Colonic mucosa (tissue), 4 donors: ENCODE measurements around the gene UXT. TPM values are rescaled to one million over a fixed set of nuclear protein-coding genes. Genes with fewer than 3 reads are reported as not detected.
"Not testable (repeated sequence)": the region's sequence is repeated elsewhere in the genome, so short reads cannot be mapped to it uniquely, and the experiment has no call there.

Source experiments
- DNase-seq: peaks from one replicate; pipeline ENCODE4 v3.0.0-alpha.2; 2020
- H3K27ac ChIP-seq: fragments of 200-600 bp; one replicate; pipeline ENCODE4 v1.8.0; 2021
- H3K27me3 ChIP-seq: fragments of 200-600 bp; one replicate; pipeline ENCODE4 v1.8.0; 2021
- H3K36me3 ChIP-seq: fragments of 200-600 bp; one replicate; pipeline ENCODE4 v1.8.0; 2021
- H3K4me1 ChIP-seq: fragments of 200-600 bp; one replicate; pipeline ENCODE4 v1.8.0; 2021; ENCODE audit warnings: mild to moderate bottlenecking
- H3K4me3 ChIP-seq: fragments of 200-600 bp; one replicate; pipeline ENCODE4 v1.8.0; 2021
- H3K9ac ChIP-seq, 2 donors: one replicate each; pipeline ENCODE4 v1.7.0; 2013; ENCODE audit warnings: control low read depth in 2 of 2, low read depth in 2 of 2, low read length in 2 of 2
- H3K9me3 ChIP-seq: fragments of 200-600 bp; one replicate; pipeline ENCODE4 v1.8.0; 2021
- intact Hi-C: fragments of 100-400 bp; cut with DNase I; formaldehyde crosslinking; loops from one replicate; pipeline ENCODE4 v1.14.1; 2022
- total RNA-seq, 2 donors: library from RNA; stranded (reverse); fragmentation: NEBNext Ultra II Directional in 1 of 2; extraction: Animal tissue kit (Norgen Biotek cat#: 25700) in 1 of 2; gene quantifications; one replicate each; pipeline ENCODE4 v1.2.1, GENCODE V29; 2021
- TF ChIP-seq, protein P1 (sequence below): fragments of 200-600 bp; IDR thresholded peaks from one replicate; pipeline ENCODE4 v1.8.0; 2022; ENCODE audit warnings: antibody characterized with exemption, mild to moderate bottlenecking
- donor health status: healthy.
- donor health status: DM: no; HTN: no; CAD: no.
- donor health status: DM: no; HTN: no; CAD: no.

The UXT gene
- total RNA-seq, 2 donors from 2014 or later: 102 to 123 TPM

DNA sequence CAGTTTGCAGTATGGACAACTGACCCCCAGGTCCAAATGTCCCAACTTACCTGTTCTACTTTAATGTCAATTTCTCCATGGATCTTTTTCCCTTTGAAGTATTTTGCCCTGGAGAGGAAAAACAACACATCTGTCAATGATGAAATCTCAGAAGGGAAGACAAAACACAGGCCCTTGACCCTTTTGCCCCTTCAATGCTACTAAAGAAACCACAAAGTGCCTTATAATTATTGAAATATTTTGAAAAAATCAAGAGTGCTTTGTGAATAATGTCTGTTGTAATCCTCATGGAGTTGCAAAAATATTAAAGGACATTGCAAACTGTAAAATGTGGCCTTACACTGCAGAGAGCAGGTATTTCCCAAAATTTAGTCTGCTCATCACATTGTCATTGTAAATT, 51.9 kb downstream of the UXT start:
- Histone ChIP-seq H3K36me3 (no peaks in the 10 kb centered on the region), H3K9ac (no peak overlapping the region), H3K27me3 (no peaks in the 10 kb centered on the region), H3K4me3 (no peak overlapping the region), H3K27ac (no peak overlapping the region), H3K4me1 (no peaks in the 10 kb centered on the region), H3K9me3 (no peaks in the 10 kb centered on the region)
- intact Hi-C loops: no loop called here
- DNase-seq: no peak
- TF ChIP-seq, protein P1, sequence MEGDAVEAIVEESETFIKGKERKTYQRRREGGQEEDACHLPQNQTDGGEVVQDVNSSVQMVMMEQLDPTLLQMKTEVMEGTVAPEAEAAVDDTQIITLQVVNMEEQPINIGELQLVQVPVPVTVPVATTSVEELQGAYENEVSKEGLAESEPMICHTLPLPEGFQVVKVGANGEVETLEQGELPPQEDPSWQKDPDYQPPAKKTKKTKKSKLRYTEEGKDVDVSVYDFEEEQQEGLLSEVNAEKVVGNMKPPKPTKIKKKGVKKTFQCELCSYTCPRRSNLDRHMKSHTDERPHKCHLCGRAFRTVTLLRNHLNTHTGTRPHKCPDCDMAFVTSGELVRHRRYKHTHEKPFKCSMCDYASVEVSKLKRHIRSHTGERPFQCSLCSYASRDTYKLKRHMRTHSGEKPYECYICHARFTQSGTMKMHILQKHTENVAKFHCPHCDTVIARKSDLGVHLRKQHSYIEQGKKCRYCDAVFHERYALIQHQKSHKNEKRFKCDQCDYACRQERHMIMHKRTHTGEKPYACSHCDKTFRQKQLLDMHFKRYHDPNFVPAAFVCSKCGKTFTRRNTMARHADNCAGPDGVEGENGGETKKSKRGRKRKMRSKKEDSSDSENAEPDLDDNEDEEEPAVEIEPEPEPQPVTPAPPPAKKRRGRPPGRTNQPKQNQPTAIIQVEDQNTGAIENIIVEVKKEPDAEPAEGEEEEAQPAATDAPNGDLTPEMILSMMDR: no peak

DNA sequence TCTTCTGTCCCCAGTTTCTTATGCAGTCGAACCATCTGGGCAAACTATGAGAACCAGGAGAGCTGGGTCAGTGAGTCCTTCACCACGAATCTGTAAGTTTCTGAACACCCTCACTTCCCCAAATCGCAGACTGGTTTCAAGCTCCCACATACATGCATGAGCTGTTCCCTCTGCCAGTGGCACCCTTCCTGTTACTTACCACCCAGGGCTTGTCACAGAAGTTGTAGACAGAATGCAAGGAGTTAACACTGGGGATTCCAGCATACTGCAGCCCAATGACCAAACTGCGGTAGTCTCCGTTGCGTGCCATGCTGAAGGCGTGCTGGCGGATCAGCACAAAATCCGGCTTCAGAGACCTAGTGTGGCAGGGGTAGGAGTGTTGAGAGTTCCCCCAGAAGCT, 54.0 kb downstream of the UXT start:
- TF ChIP-seq, protein P1: no peak
- no peak overlapping the region for H3K27ac ChIP-seq
- no peaks in the 10 kb centered on the region for H3K9me3 ChIP-seq
- no peak overlapping the region for H3K4me3 ChIP-seq
- intact Hi-C loops: no loop called here
- H3K9ac ChIP-seq: no peak overlapping the region
- no peaks in the 10 kb centered on the region for H3K27me3 ChIP-seq
- DNase-seq: no peak
- H3K4me1 ChIP-seq: no peaks in the 10 kb centered on the region
- no peaks in the 10 kb centered on the region for H3K36me3 ChIP-seq

DNA sequence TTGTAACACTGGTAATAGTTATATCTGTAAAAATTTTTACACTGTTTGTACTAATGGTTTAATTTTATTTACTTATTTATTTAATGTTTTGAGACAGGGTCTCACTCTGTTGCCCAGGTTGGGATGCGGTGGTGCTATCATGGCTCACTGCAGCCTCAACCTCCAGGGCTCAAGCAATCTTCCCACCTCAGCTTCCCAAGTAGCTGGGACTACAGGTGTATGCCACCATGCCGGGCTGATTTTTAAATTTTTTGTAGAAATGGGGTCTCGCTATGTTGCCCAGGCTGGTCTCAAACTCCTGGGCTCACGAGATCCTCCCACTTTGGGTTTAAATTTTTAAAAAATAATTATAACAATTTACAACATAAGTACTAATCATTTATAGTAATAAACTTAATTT, 55.9 kb downstream of the UXT start:
- H3K36me3 ChIP-seq, H3K4me3 ChIP-seq, intact Hi-C loops, H3K9ac ChIP-seq, DNase-seq, H3K27ac ChIP-seq, H3K4me1 ChIP-seq, H3K9me3 ChIP-seq, H3K27me3 ChIP-seq: not testable (repeated sequence)

Other genes with a start within 250 kb of the UXT start
- 10 to 100 TPM in 1 of 2 donors, 1 to 10 TPM in 1; 8.3 to 10.3 TPM for gene ZNF41, start 176.0 kb downstream of the UXT start, total RNA-seq
- gene ARAF, start 98.0 kb downstream of the UXT start, total RNA-seq: 10 to 100 TPM; 94.8 to 95.2 TPM
- 10 to 100 TPM; 84.1 to 93.0 TPM for gene TIMP1, start 76.7 kb downstream of the UXT start, total RNA-seq
- gene SYN1, start 39.3 kb downstream of the UXT start, total RNA-seq: 1 to 10 TPM in 1 of 2 donors, under 1 TPM in 1; 0.96 to 1.5 TPM
- gene CFP, start 29.2 kb downstream of the UXT start, total RNA-seq: 1 to 10 TPM; 1.1 to 4.1 TPM
- 10 to 100 TPM; 26.7 to 31.0 TPM for gene ELK1, start 8.6 kb downstream of the UXT start, total RNA-seq
- 10 to 100 TPM in 1 of 2 donors, 1 to 10 TPM in 1; 8.8 to 13.3 TPM for gene ZNF81, start 177.7 kb upstream of the UXT start, total RNA-seq